Measurements from ENCODE around the gene CBFA2T2.

DNA sequence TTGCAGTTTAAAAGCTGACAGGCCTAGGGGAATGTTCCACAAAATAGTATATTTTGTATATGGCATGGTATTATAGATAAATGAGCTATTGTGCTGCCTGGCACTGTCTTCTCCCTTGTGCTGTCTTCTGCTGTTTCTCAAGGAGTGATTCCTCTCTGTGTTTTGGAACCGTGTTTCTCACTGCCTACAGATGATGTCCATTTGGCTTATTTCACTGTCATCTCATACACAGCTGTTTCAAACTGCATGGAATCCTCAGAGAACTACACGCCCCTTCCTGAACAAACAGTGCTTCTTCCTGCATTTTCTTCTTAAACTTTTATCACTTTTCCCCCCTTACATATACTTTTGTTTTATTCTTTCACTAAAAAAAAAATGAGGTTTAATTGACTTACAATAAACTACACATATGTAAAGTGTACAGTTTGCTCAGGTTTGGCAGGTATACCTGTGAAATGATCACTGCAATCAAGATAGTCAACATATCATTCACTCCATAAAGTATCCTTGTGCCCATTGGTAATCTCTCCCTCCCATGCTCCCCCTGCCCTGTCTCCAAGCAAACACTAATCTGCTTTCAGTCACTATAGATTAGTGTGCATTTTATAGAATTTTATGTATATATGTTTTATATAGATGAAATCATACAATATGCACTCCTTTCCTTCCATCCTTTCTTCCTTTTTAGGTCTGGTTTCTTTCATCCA is 43.0 kb downstream of the CBFA2T2 start:
- TF ChIP-seq, protein P1, sequence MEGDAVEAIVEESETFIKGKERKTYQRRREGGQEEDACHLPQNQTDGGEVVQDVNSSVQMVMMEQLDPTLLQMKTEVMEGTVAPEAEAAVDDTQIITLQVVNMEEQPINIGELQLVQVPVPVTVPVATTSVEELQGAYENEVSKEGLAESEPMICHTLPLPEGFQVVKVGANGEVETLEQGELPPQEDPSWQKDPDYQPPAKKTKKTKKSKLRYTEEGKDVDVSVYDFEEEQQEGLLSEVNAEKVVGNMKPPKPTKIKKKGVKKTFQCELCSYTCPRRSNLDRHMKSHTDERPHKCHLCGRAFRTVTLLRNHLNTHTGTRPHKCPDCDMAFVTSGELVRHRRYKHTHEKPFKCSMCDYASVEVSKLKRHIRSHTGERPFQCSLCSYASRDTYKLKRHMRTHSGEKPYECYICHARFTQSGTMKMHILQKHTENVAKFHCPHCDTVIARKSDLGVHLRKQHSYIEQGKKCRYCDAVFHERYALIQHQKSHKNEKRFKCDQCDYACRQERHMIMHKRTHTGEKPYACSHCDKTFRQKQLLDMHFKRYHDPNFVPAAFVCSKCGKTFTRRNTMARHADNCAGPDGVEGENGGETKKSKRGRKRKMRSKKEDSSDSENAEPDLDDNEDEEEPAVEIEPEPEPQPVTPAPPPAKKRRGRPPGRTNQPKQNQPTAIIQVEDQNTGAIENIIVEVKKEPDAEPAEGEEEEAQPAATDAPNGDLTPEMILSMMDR (conservative IDR thresholded peaks at IDR 0.05 in 1 of 2, IDR thresholded peaks at IDR 0.05 in 1 of 2; ENCODE audit: extremely low read depth in 1 of 2, insufficient read depth in 1 of 2, low read depth in 1 of 2, low read length in 2 of 2): no peak
- no peak for TF ChIP-seq EZH2 (IDR thresholded peaks at IDR 0.05; ENCODE audit: borderline replicate concordance, low read length)
